ENCODE data around the gene GLB1L3.
"Not testable (repeated sequence)": the region's sequence is repeated elsewhere in the genome, so short reads cannot be mapped to it uniquely, and the experiment has no call there.

The GLB1L3 gene

GRCh38 chr11:134317103-134317502 lies 40.9 kb downstream of the GLB1L3 start:
- DNase-seq (ENCODE audit: low read depth): no peak
- H3K4me3 ChIP-seq (ENCODE audit: low read length): no peak overlapping the region
- no peak for TF ChIP-seq CTCF (conservative IDR thresholded peaks at IDR 0.05; ENCODE audit: low read depth, low read length)

DNA sequence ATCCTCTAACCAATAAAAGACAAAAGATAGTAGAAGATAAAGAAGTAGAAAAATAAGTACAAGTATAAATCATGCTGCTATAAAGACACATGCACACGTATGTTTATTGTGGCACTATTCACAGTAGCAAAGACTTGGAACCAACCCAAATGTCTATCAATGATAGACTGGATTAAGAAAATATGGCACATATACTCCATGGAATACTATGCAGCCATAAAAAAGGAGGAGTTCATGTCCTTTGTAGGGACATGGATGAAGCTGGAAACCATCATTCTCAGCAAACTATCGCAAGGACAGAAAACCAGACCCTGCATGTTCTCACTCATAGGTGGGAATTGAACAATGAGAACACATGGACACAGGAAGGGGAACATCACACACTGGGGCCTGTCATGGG lies 45.2 kb downstream of the GLB1L3 start:
- not testable (repeated sequence) for H3K4me3 ChIP-seq (ENCODE audit: low read length); DNase-seq (ENCODE audit: low read depth)

GRCh38 chr11:134322553-134322952 lies 46.4 kb downstream of the GLB1L3 start:
- TF ChIP-seq CTCF (conservative IDR thresholded peaks at IDR 0.05; ENCODE audit: low read depth, low read length): no peak
- no peak for DNase-seq (ENCODE audit: low read depth)
- H3K4me3 ChIP-seq (ENCODE audit: low read length): no peak overlapping the region

GRCh38 chr11:134328433-134328832 lies 52.3 kb downstream of the GLB1L3 start:
- no peak for TF ChIP-seq CTCF (conservative IDR thresholded peaks at IDR 0.05; ENCODE audit: low read depth, low read length)
- no peak overlapping the region for H3K4me3 ChIP-seq (ENCODE audit: low read length)
- no peak for DNase-seq (ENCODE audit: low read depth)

DNA sequence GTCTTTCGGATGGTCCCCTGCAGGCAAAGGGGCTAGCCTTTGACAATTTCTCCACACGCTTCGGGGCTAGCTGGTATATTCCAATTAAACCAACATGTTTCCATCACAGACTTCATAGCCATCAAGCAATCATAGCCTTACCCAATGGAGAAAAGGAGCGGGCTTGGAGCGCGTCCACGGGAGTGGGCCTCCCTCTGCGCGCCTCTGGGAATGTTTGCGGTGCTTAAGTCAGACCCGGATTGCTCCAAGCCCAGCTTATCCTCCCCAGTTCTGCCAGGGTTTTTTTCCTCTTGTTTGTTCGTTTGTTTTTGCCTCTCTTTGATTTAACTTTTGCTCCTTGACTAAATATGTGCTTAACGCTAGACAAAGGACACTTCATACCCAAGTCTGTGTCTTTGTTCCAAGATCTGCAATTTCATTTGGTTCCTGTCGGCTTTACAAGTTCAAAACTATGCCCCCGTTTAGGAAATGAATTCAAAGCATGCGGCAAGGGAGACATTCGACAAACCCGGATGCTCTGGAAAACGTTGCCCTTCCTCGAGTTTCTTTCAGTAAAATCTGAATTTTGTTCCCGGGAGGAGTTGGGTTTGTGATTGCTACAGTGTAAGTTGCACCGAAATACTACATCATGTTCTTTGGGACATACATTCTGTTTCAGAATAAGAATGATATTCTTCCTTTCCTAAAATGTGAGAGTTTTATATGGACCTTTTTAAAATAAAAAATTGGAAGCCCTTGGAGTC lies 54.6 kb downstream of the GLB1L3 start:
- DNase-seq (ENCODE audit: low read depth): no peak
- no peak for TF ChIP-seq CTCF (conservative IDR thresholded peaks at IDR 0.05; ENCODE audit: low read depth, low read length)
- H3K4me3 ChIP-seq (ENCODE audit: low read length): peak overlapping the region; percentile 42

GRCh38 chr11:134331354-134332188 lies 55.4 kb downstream of the GLB1L3 start, which contains the start of gene GLB1L2:
GLB1L2 (plus strand) TSS chr11:134331988; CDS start chr11:134332062, 74 bp downstream.
- no peak for TF ChIP-seq CTCF (conservative IDR thresholded peaks at IDR 0.05; ENCODE audit: low read depth, low read length)
- H3K4me3 ChIP-seq (ENCODE audit: low read length): peak within 1 kb of the TSS; percentile 66
- DNase-seq (ENCODE audit: low read depth): no peak

DNA sequence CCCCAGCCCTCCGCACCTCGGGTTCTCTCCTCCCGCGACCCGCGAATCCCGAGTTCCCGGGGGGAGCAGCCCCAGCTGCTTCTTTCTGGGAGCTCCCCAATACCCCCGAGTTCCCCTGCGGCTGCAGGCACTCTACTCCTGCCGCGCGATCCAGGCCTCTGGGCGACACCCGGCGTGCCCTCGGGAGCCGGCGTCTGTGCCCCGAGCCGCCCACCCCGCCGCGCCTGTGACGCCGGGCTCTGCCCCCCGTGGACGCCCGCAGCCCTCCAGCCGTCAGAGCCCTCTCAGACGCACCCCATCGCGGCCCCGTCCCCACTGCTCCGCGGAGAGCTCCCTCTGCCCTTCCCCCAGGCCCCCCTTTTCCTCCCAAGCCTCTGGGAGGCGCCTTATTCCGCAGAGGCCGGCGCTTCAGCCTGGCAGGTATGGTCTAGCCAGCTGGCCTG lies 56.0 kb downstream of the GLB1L3 start:
- DNase-seq (ENCODE audit: low read depth): no peak
- peak overlapping the region; percentile 66 for H3K4me3 ChIP-seq (ENCODE audit: low read length)
- peak; percentile 21 for TF ChIP-seq CTCF (conservative IDR thresholded peaks at IDR 0.05; ENCODE audit: low read depth, low read length)
